BJ (cell line): Measurements from ENCODE around the gene XBP1. TPM values are rescaled to one million over a fixed set of nuclear protein-coding genes. Genes with fewer than 3 reads are reported as not detected.
"Not testable (repeated sequence)": the region's sequence is repeated elsewhere in the genome, so short reads cannot be mapped to it uniquely, and the experiment has no call there.

Experiments
- CTCF ChIA-PET: fragments of 350-600 bp; formaldehyde crosslinking; extraction: SDS; loops from one replicate; lab custom pipeline; 2021; ENCODE audit warnings: antibody characterized with exemption, inconsistent platforms; lab: Yijun Ruan, JAX
- POLR2A ChIA-PET: fragments of 300-600 bp; sonication (Branson Sonifier 250); formaldehyde crosslinking; extraction: SDS; loops from one replicate; lab custom pipeline; 2021; ENCODE audit warnings: antibody characterized with exemption; lab: Charles Lee
- DNase-seq: peaks from one replicate; pipeline ENCODE4 v3.0.0-alpha.2; 2011; ENCODE audit warnings: low read depth
- H3K27me3 ChIP-seq: 2 replicates; pipeline ENCODE4 v1.6.0; 2011; ENCODE audit warnings: low read length; ENCODE audit not compliant: control insufficient read depth, insufficient read depth
- H3K36me3 ChIP-seq: 2 replicates; pipeline ENCODE4 v1.5.1; 2011; ENCODE audit warnings: low read length; ENCODE audit not compliant: control insufficient read depth, insufficient read depth
- H3K4me3 ChIP-seq: 2 replicates; pipeline ENCODE4 v1.5.1; 2011; ENCODE audit warnings: low read depth, mild to moderate bottlenecking, control low read depth, low read length
- CTCF ChIP-seq: IDR thresholded peaks from 2 replicates; pipeline ENCODE4 v1.5.1; 2011; ENCODE audit warnings: low read depth, mild to moderate bottlenecking, control low read depth, inconsistent platforms, low read length, moderate library complexity; ENCODE audit not compliant: insufficient read depth
- polyA plus RNA-seq: library from polyadenylated mRNA; depleted of rRNA; stranded (reverse); fragments of >200 nt; gene quantifications from 2 replicates; pipeline ENCODE4 v1.2.3, GENCODE V29; 2011

Gene XBP1
- polyA plus RNA-seq, 1 experiment, result 223 TPM

DNA sequence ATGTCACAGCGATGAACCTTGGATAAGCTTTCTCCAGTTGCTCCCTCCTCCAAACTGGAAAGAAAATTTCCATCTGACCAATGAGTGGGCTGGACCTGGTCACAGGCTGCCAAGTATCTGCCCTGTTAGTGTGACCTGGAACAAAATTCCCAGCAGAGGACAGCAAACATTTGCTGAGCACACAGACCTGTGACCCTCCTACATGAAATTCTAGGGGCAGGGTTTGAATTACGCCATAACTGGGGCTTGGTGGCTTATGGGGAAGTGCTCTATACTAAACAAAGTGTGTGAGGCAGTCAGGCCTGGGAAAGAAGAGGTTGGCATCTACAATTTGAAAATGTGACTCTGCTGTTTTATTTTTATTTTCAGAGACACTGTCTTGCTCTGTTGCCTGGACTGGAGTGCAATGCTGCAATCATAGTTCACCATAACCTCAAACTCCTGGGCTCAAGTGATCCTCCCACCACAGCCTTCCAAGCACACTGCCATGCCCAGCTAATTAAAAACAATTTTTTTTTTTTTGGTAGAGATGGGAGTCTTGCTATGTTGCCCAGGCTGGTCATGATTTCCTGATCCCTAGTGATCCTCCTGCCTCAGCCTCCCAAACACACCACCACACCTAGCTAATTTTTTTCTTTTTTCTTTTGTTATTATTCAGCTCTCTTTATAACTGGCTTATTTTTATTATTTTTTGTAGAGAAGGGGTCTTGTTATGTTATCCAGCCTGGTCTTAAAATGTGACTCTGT, 13.6 kb upstream of the XBP1 start:
- ChIA-PET CTCF (interaction anchor here (0.9 kb wide), 1 partner anchor 16 kb away, joined by 3 read pairs; no protein-coding TSS in a partner anchor), POLR2A (interaction anchor here (0.6 kb wide), 1 partner anchor 87 kb away, joined by 12 read pairs; no protein-coding TSS in a partner anchor)
- TF ChIP-seq CTCF, result no peak
- no peak overlapping the region for H3K4me3 ChIP-seq
- no peaks in the 10 kb centered on the region for H3K27me3 ChIP-seq
- H3K36me3 ChIP-seq, result no peaks in the 10 kb centered on the region
- DNase-seq, result no peak

DNA sequence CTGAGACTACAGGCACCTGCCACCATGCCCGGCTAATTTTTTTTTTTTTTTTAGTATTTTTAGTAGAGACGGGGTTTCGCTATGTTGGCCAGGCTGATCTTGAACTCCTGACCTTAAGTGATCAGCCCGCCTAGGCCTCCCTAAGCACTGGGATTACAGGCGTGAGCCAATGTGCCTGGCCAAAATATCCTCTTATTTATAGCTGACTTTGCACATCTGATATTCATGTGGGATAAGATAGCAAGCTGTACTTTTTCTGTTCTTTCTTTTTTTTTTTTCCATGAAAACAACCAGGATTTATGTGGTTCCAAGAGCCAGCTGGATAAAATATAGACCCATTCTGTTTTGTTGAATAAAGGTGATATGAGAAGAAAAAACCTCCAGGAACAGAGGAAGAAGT, 12.1 kb upstream of the XBP1 start:
- H3K27me3 ChIP-seq, result no peaks in the 10 kb centered on the region
- CTCF ChIA-PET, result interaction anchor here (1.3 to 1.5 kb wide), 2 partner anchors 16 to 212 kb away, joined by 3 to 5 read pairs; no protein-coding TSS in a partner anchor

DNA sequence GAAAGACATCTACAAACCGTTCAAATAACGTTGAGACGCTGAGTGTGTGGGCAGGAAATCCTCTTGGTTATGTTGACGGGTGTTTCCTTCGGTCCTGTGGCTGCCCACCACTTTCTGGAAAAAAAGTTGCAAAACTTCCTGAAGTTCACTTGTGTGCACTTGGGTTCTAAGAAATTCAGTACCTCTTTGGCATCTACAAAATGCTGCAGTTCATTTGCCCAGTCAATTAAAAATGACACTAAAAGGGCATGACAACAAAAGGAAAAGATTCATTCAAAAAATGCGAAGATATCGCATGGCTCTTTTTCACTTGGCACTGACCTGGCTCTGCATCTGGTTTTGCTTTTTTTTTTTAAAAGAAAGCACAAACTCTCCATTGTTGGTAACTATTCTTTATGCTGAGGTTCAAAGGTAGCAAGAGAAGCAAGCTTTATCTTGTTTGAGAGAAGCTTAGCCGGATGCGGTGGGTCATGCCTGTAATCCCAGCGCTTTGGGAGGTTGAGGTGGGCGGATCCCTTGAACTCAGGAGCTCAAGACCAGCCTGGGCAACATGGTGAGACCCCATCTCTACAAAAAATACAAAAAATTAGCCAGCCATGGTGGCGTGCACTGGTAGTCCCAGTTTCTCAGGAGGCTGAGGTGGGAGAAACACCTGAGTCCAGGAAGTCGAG, 10.6 kb upstream of the XBP1 start:
- H3K27me3 ChIP-seq, result no peaks in the 10 kb centered on the region
- no peaks in the 10 kb centered on the region for H3K36me3 ChIP-seq
- CTCF ChIA-PET, result interaction anchor here (1.1 to 1.3 kb wide), 3 partner anchors 17 to 19 kb away, joined by 3 to 4 read pairs (median 3); no protein-coding TSS in a partner anchor
- POLR2A ChIA-PET, result no interaction called here
- no peak for TF ChIP-seq CTCF
- no peak for DNase-seq
- no peak overlapping the region for H3K4me3 ChIP-seq

More for the DNA sequence above, 12.1 kb upstream of the XBP1 start:
- no peak for TF ChIP-seq CTCF
- no peak overlapping the region for H3K4me3 ChIP-seq
- no peaks in the 10 kb centered on the region for H3K36me3 ChIP-seq
- POLR2A ChIA-PET, result interaction anchor here (0.6 to 1.0 kb wide), 2 partner anchors 12 to 135 kb away, joined by 3 to 4 read pairs; partner anchors contain the start of gene XBP1
- no peak for DNase-seq

DNA sequence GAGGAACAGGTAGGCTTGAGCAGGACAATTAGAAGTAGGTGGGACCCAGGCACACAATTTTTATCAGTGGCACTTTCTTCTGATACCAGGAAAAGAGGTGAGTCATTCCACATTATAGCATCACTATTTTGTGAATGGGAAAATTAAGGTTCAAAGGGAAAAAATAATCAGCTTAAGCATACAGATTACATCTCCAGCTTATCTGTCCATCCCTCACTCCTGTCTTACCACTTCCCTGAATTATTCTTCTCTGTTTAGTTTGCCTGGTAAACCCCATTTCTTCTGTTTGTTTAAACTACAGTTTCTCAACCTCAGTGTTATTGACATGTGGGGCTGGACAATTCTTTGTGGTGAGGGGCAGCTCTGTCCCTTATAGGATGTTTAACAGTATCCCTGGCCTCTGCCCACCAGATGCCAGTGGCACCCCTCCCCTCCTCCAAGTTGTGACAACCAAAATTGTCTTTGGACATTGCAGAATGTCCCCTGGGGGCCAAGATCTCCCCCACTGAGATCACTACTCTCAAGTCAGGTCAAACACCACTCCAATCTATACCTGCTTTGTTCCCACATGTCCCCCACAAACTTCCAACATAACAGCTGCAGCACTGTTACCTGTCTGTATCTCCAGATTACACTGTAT, 8.5 kb upstream of the XBP1 start:
- CTCF ChIA-PET, result interaction anchor here (0.7 to 1.9 kb wide), 3 partner anchors 11 to 788 kb away, joined by 3 to 5 read pairs (median 3); no protein-coding TSS in a partner anchor
- Histone ChIP-seq H3K4me3 (no peak overlapping the region), H3K36me3 (no peaks in the 10 kb centered on the region), H3K27me3 (no peaks in the 10 kb centered on the region)
- POLR2A ChIA-PET, result interaction anchor here (0.5 kb wide), 1 partner anchor 10 kb away, joined by 3 read pairs; no protein-coding TSS in a partner anchor
- no peak for TF ChIP-seq CTCF
- no peak for DNase-seq

- DNase-seq, H3K27me3 ChIP-seq, CTCF ChIA-PET, POLR2A ChIA-PET, H3K36me3 ChIP-seq, H3K4me3 ChIP-seq: not testable (repeated sequence)
Observed at GRCh38 chr22:28805426-28805825, 5.1 kb upstream of the XBP1 start.
